Testis (tissue), 3 donors: ENCODE measurements around the gene SLC6A19. TPM values are rescaled to one million over a fixed set of nuclear protein-coding genes. Genes with fewer than 3 reads are reported as not detected.
"Not testable (repeated sequence)": the region's sequence is repeated elsewhere in the genome, so short reads cannot be mapped to it uniquely, and the experiment has no call there.

ENCODE experiments used
- DNase-seq: peaks from one replicate; pipeline ENCODE4 v3.0.0-alpha.2; 2019
- H3K27ac ChIP-seq, 2 donors: fragments of 200-600 bp; sonication (generic); one replicate each; pipeline ENCODE4 v1.5.1; 2019
- H3K27me3 ChIP-seq: fragments of 200-600 bp; sonication (generic); one replicate; pipeline ENCODE4 v1.5.1; 2019
- H3K36me3 ChIP-seq: fragments of 200-600 bp; sonication (generic); one replicate; pipeline ENCODE4 v1.5.1; 2017; ENCODE audit warnings: low read depth; ENCODE audit errors: missing control alignments
- H3K4me1 ChIP-seq: fragments of 200-600 bp; sonication (generic); one replicate; pipeline ENCODE4 v1.5.1; 2019
- H3K4me3 ChIP-seq, 2 donors: fragments of 200-600 bp; sonication (generic); one replicate each; pipeline ENCODE4 v1.5.1; 2017 to 2019
- H3K9me3 ChIP-seq: fragments of 200-600 bp; sonication (generic); one replicate; pipeline ENCODE4 v1.5.1; 2017
- CTCF ChIP-seq, 3 experiments: fragments of 450-650 bp in 2 of 3; fragments of 200-600 bp in 1 of 3; sonication (generic) in 1 of 3; IDR thresholded peaks; one replicate each; pipeline ENCODE4 v1.5.1; 2016 to 2019; ENCODE audit warnings: antibody characterized with exemption in 3 of 3, mild to moderate bottlenecking in 2 of 3, moderate library complexity in 1 of 3
- POLR2A ChIP-seq: fragments of 450-650 bp; IDR thresholded peaks from one replicate; pipeline ENCODE4 v1.6.1; 2017; ENCODE audit warnings: antibody characterized with exemption, mild to moderate bottlenecking, moderate library complexity
- WGBS, 2 donors: methylation state at CpG; one replicate each; pipeline ENCODE4 v1.1.5; 2018; 5-methylcytosine and 5-hydroxymethylcytosine counted together
- intact Hi-C: fragments of 100-400 bp; cut with DNase I; formaldehyde crosslinking; loops from one replicate; pipeline ENCODE4 v1.15.1; 2023; ENCODE audit warnings: low total_unique reads
- polyA plus RNA-seq: library from polyadenylated mRNA; stranded (reverse); fragments of 350-450 nt; fragmentation: Illumina TruSeq; extraction: RNeasy Lipid Tissue Mini Kit (QIAGEN cat#74804); gene quantifications from one replicate; pipeline ENCODE4 v1.2.3, GENCODE V29; 2014; ENCODE audit warnings: low read depth, low replicate concordance; ENCODE audit not compliant: insufficient read depth
- total RNA-seq, 2 donors: library from RNA; depleted of rRNA; stranded (reverse); fragments of >200 nt; gene quantifications; one replicate each; pipeline ENCODE4 v1.2.3, GENCODE V29; 2016

The SLC6A19 gene
- total and polyA plus RNA-seq, 3 donors from 2014 or later, result 0.16 to 0.68 (median 0.28) TPM

- H3K27ac ChIP-seq, result no peak overlapping the region
- intact Hi-C loops, result no loop called here
- 83 to 89% methylated on average over 48 to 49 of the region's 50 CpGs for WGBS, 2 donors
- no peaks in the 10 kb centered on the region for H3K9me3 ChIP-seq
- H3K27me3 ChIP-seq, result no peaks in the 10 kb centered on the region
- H3K36me3 ChIP-seq, result no peaks in the 10 kb centered on the region
- no peak overlapping the region for H3K4me3 ChIP-seq
- no peaks in the 10 kb centered on the region for H3K4me1 ChIP-seq
- TF ChIP-seq POLR2A, result no peak
- TF ChIP-seq CTCF (IDR thresholded peaks at IDR 0.05), result no peak
- no peak for DNase-seq
Observed at GRCh38 chr5:1226839-1227581, 25.6 kb downstream of the SLC6A19 start.

GRCh38 chr5:1227667-1228066 lies 26.3 kb downstream of the SLC6A19 start:
- WGBS, 2 donors, result 32 to 34% methylated on average over 14 of the region's 14 CpGs
- no peak overlapping the region for H3K4me3 ChIP-seq
- peak; percentile 19 for DNase-seq

GRCh38 chr5:1228120-1228519 lies 26.7 kb downstream of the SLC6A19 start:
- TF ChIP-seq CTCF (IDR thresholded peaks at IDR 0.05) (no peak), POLR2A (no peak)
- 43 to 45% methylated on average over 15 of the region's 15 CpGs for WGBS, 2 donors
- Histone ChIP-seq H3K4me3 (no peak overlapping the region), H3K4me1 (no peaks in the 10 kb centered on the region), H3K27ac (no peak overlapping the region), H3K27me3 (no peaks in the 10 kb centered on the region), H3K36me3 (no peaks in the 10 kb centered on the region), H3K9me3 (no peaks in the 10 kb centered on the region)
- no peak for DNase-seq
- intact Hi-C loops, result no loop called here

More at GRCh38 chr5:1227667-1228066, 26.3 kb downstream of the SLC6A19 start:
- Histone ChIP-seq H3K36me3 (no peaks in the 10 kb centered on the region), H3K27me3 (no peaks in the 10 kb centered on the region), H3K4me1 (no peaks in the 10 kb centered on the region), H3K9me3 (no peaks in the 10 kb centered on the region), H3K27ac (no peak overlapping the region)
- intact Hi-C loops, result no loop called here
- TF ChIP-seq POLR2A (no peak), CTCF (IDR thresholded peaks at IDR 0.05) (no peak)

- WGBS, 2 donors, result 86% methylated on average over 11 of the region's 11 CpGs
- not testable (repeated sequence) for H3K4me3 ChIP-seq
Observed at GRCh38 chr5:1229023-1229422, 27.6 kb downstream of the SLC6A19 start.

GRCh38 chr5:1229822-1230221 lies 28.4 kb downstream of the SLC6A19 start:
- H3K9me3 ChIP-seq, result no peaks in the 10 kb centered on the region
- H3K36me3 ChIP-seq, result no peaks in the 10 kb centered on the region
- no peak overlapping the region for H3K4me3 ChIP-seq
- intact Hi-C loops, result no loop called here
- 41 to 44% methylated on average over 7 of the region's 7 CpGs for WGBS, 2 donors
- no peak for DNase-seq
- no peak overlapping the region for H3K27ac ChIP-seq
- no peaks in the 10 kb centered on the region for H3K4me1 ChIP-seq
- H3K27me3 ChIP-seq, result no peaks in the 10 kb centered on the region
- TF ChIP-seq CTCF (IDR thresholded peaks at IDR 0.05), result no peak
- no peak for TF ChIP-seq POLR2A

More at GRCh38 chr5:1229023-1229422, 27.6 kb downstream of the SLC6A19 start:
- H3K27me3 ChIP-seq, intact Hi-C loops, H3K4me1 ChIP-seq, H3K27ac ChIP-seq, H3K36me3 ChIP-seq, H3K9me3 ChIP-seq, DNase-seq: not testable (repeated sequence)
